K562 (cell line): ENCODE data around the gene QRICH1. TPM values are rescaled to one million over a fixed set of nuclear protein-coding genes. Genes with fewer than 3 reads are reported as not detected.

Experiments
- CBX8 ChIP-seq: fragments of 200-600 bp; sonication (generic); IDR thresholded peaks from 2 replicates; pipeline ENCODE4 v1.6.1; 2012; ENCODE audit warnings: borderline replicate concordance, mixed run types, low read depth, mild to moderate bottlenecking, moderate library complexity, mixed read lengths, low read length, control low read depth, inconsistent platforms; ENCODE audit not compliant: poor library complexity, severe bottlenecking; ENCODE audit errors: extremely low read depth
- ESRRA ChIP-seq: fragments of 450-650 bp; IDR thresholded peaks from 2 replicates; pipeline ENCODE4 v1.6.1; 2014; ENCODE audit warnings: low read depth, mild to moderate bottlenecking, moderate library complexity, borderline replicate concordance
- FOXP1 ChIP-seq: sonication (generic); formaldehyde crosslinking; IDR thresholded peaks from 2 replicates; pipeline ENCODE4 v1.8.0; 2022; ENCODE audit warnings: mild to moderate bottlenecking, missing genetic modification reagents
- HCFC1 ChIP-seq: IDR thresholded peaks from 2 replicates; pipeline ENCODE4 v1.6.1; 2012; ENCODE audit warnings: low read depth, low read length, improper control_type of control experiment
- MTA1 ChIP-seq: fragments of 450-650 bp; IDR thresholded peaks from 2 replicates; pipeline ENCODE4 v1.6.1; 2017; ENCODE audit warnings: borderline replicate concordance
- NFXL1 ChIP-seq: fragments of 450-650 bp; formaldehyde crosslinking; IDR thresholded peaks from 2 replicates; pipeline ENCODE4 v1.4.0; 2021; ENCODE audit warnings: mild to moderate bottlenecking
- NFYB ChIP-seq: IDR thresholded peaks from 2 replicates; pipeline ENCODE4 v1.6.1; 2011; ENCODE audit warnings: mild to moderate bottlenecking, moderate library complexity; ENCODE audit not compliant: insufficient read length; ENCODE audit errors: extremely low read depth
- NR2C1 ChIP-seq, 2 experiments: fragments of 450-650 bp; IDR thresholded peaks; 2 replicates each; pipeline ENCODE4 v1.6.1; 2017; ENCODE audit warnings: mild to moderate bottlenecking in 2 of 2, antibody characterized with exemption in 1 of 2, inconsistent platforms in 1 of 2, missing compliant biosample characterization in 1 of 2, missing genetic modification characterization in 1 of 2
- SP1 ChIP-seq: sonication (generic); formaldehyde crosslinking; IDR thresholded peaks from 2 replicates; pipeline ENCODE4 v1.8.1; 2022; ENCODE audit warnings: mild to moderate bottlenecking, missing genetic modification reagents
- TAF1 ChIP-seq: IDR thresholded peaks from 2 replicates; pipeline ENCODE4 v1.6.1; 2011; ENCODE audit warnings: mild to moderate bottlenecking, low read length, moderate library complexity; ENCODE audit not compliant: insufficient read depth, control insufficient read depth, severe bottlenecking; ENCODE audit errors: extremely low read depth
- TAF7 ChIP-seq: fragments of 450-650 bp; IDR thresholded peaks from 2 replicates; pipeline ENCODE4 v1.6.1; 2016; ENCODE audit warnings: missing genetic modification characterization, missing compliant biosample characterization
- TBL1XR1 ChIP-seq, 2 experiments: IDR thresholded peaks; 2 replicates each; pipeline ENCODE4 v1.6.1; 2012; ENCODE audit warnings: improper control_type of control experiment in 2 of 2, low read length in 2 of 2, mild to moderate bottlenecking in 1 of 2
- YBX1 ChIP-seq: fragments of 450-650 bp; IDR thresholded peaks from 2 replicates; pipeline ENCODE4 v1.7.1; 2016; ENCODE audit warnings: mild to moderate bottlenecking
- ZBTB34 ChIP-seq: fragments of 250-450 bp; sonication (Bioruptor Pico); IDR thresholded peaks from 2 replicates; pipeline ENCODE4 v1.8.0; 2021; ENCODE audit warnings: mild to moderate bottlenecking, moderate library complexity
- ZNF766 ChIP-seq: fragments of 200-800 bp; sonication (Bioruptor generic); conservative IDR thresholded peaks from 2 replicates; pipeline ENCODE4 v1.6.1; 2016; ENCODE audit warnings: missing genetic modification characterization, missing compliant biosample characterization
- polyA plus RNA-seq, 8 experiments: library from polyadenylated mRNA; depleted of rRNA in 4 of 8; stranded (reverse) in 5 of 8; unstranded in 3 of 8; fragments of >200 nt; fragmentation: Nextera tagmentation in 2 of 8; fragmentation: Illumina TruSeq in 1 of 8; extraction: Ambion mirVana in 2 of 8; extraction: Trizol in 1 of 8; gene quantifications; 2 replicates each; pipeline versions ENCODE4 v1.2.1 to v1.2.3, GENCODE V29; 2011 to 2014; ENCODE audit warnings: inconsistent platforms in 1 of 8, missing spikeins in 1 of 8
- total RNA-seq, 7 experiments: library from RNA; depleted of rRNA in 6 of 7; stranded (reverse); fragments of >200 nt in 6 of 7; fragmentation: Illumina TruSeq in 2 of 7; extraction: Trizol in 2 of 7; gene quantifications; 2 replicates each; pipeline versions ENCODE4 v1.2.1 to v1.2.3, GENCODE V29; 2011 to 2021; ENCODE audit warnings: low replicate concordance in 1 of 7
- TF ChIP-seq, protein P1 (sequence below): sonication (generic); formaldehyde crosslinking; IDR thresholded peaks from 2 replicates; pipeline ENCODE4 v1.9.0; 2022; ENCODE audit warnings: mild to moderate bottlenecking, missing genetic modification reagents
- TF ChIP-seq, protein P2 (sequence below): fragments of 250-450 bp; sonication (Bioruptor Pico); IDR thresholded peaks from 2 replicates; pipeline ENCODE4 v1.4.0; 2020; ENCODE audit warnings: mild to moderate bottlenecking, moderate library complexity
- TF ChIP-seq, protein P3 (sequence below): sonication (generic); formaldehyde crosslinking; IDR thresholded peaks from 2 replicates; pipeline ENCODE4 v1.9.0; 2022; ENCODE audit warnings: mild to moderate bottlenecking, missing genetic modification reagents
- TF ChIP-seq, protein P4 (sequence below): fragments of 450-650 bp; IDR thresholded peaks from 2 replicates; pipeline ENCODE4 v1.6.1; 2016; ENCODE audit warnings: low read depth, mild to moderate bottlenecking, moderate library complexity

QRICH1 gene
- total and polyA plus RNA-seq, 9 of the 15 experiments (the other 6 are each of a cell fraction or from before 2014, with no cell fraction given): 20.1 to 99.2 (median 56.7) TPM

DNA sequence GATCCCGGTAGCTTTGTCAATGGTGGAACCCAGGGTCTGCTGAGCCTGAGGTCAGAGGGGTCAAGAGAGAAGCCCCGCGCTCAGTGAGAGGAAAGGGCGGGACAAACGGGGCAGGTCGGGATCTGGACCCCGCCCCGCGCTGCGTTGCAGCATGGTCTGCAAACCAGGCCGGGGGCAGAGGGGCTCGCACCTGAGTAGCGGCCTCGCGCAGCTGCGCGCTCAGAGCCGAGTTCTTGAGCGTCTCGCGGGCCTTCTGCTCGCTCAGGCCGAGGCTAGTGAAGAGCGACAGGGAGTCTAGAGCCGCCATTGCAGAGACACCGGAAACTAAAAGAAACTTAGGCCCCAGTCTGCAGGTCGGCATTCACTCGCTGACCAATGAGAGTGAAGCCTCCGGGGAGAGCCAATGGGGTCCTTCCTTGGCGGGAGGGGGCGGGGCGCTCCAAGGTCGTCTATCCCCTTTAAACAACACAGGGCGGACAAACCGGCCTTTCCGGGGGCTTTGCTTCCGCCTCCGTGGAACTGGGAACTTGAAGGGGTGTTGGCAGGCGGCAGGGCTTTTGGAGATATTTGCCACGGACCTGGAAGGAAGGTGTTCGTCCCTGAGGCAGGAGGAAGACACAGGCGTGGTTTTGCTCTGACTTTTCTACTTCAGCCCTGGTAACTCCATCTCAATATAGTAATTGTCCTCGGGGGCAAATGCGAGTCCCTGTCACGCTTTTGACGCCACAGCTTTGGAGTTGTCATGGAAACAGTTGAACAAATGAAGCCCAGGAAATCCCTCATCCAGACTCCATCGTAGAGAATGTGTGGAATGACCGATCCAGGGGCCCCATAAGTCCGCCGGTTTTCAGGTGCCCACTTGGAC, 10.8 kb upstream of the QRICH1 start, which contains the start of gene QARS1 (continued):
- TF ChIP-seq ZBTB34 (CRISPR knock-in tag): no peak
- TF ChIP-seq SP1 (CRISPR knock-in tag): peak; percentile 59; the same call in 1 of the 2 replicates
- no peak for TF ChIP-seq YBX1
- no peak for TF ChIP-seq NFXL1
- TF ChIP-seq NFYB: peak; percentile 67
- peak; percentile 94 for TF ChIP-seq NR2C1 (IDR thresholded peaks at IDR 0.05)
- TF ChIP-seq NR2C1 (tag; IDR thresholded peaks at IDR 0.05): peak; percentile 93
- no peak for TF ChIP-seq MTA1
- TF ChIP-seq, protein P1, sequence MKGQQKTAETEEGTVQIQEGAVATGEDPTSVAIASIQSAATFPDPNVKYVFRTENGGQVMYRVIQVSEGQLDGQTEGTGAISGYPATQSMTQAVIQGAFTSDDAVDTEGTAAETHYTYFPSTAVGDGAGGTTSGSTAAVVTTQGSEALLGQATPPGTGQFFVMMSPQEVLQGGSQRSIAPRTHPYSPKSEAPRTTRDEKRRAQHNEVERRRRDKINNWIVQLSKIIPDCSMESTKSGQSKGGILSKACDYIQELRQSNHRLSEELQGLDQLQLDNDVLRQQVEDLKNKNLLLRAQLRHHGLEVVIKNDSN: no peak
- no peak for TF ChIP-seq CBX8
- 0 out of 2 replicates have a peak, but pooled peaks have one; percentile 26 for TF ChIP-seq HCFC1
- TF ChIP-seq, protein P2, sequence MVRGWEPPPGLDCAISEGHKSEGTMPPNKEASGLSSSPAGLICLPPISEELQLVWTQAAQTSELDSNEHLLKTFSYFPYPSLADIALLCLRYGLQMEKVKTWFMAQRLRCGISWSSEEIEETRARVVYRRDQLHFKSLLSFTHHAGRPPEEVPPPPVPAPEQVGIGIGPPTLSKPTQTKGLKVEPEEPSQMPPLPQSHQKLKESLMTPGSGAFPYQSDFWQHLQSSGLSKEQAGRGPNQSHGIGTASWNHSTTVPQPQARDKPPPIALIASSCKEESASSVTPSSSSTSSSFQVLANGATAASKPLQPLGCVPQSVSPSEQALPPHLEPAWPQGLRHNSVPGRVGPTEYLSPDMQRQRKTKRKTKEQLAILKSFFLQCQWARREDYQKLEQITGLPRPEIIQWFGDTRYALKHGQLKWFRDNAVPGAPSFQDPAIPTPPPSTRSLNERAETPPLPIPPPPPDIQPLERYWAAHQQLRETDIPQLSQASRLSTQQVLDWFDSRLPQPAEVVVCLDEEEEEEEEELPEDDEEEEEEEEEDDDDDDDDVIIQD (CRISPR knock-in tag): no peak
- TF ChIP-seq TAF7: peak; percentile 85
- TF ChIP-seq TBL1XR1 (IDR thresholded peaks at IDR 0.05; ENCODE audit: low read length in 2 of 2): no peak
- no peak for TF ChIP-seq FOXP1 (CRISPR knock-in tag)
- TF ChIP-seq ZNF766 (CRISPR knock-in tag): no peak
- TF ChIP-seq, protein P3, sequence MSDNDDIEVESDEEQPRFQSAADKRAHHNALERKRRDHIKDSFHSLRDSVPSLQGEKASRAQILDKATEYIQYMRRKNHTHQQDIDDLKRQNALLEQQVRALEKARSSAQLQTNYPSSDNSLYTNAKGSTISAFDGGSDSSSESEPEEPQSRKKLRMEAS (CRISPR knock-in tag): peak; percentile 66
- peak; percentile 83 for TF ChIP-seq TAF1
- TF ChIP-seq, protein P4, sequence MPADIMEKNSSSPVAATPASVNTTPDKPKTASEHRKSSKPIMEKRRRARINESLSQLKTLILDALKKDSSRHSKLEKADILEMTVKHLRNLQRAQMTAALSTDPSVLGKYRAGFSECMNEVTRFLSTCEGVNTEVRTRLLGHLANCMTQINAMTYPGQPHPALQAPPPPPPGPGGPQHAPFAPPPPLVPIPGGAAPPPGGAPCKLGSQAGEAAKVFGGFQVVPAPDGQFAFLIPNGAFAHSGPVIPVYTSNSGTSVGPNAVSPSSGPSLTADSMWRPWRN: no peak
- peak; percentile 77 for TF ChIP-seq ESRRA
